Measurements from ENCODE around the gene ZBTB45. TPM values are rescaled to one million over a fixed set of nuclear protein-coding genes. Genes with fewer than 3 reads are reported as not detected.

ZBTB45 gene
- total and polyA plus RNA-seq, 10 donors, result 4.0 to 16.0 (median 12.0) TPM

DNA sequence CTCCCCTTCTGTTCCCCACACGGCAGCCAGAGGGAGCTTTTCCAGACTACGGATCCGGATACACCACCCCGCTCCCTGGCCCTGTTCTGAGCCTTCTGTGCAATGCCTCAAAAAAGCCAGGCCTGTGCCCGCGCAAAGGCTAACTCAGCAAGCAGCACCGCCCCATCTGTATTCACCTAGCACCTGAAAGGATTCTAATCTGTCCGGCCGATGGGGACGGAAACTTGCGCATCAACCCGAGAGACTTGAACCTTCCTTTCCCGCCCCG, 589 bp downstream of the ZBTB45 start:
- H3K27me3 ChIP-seq (replicated peaks in 1 of 7), result no peaks in the 10 kb centered on the region
- no peaks in the 10 kb centered on the region for H3K9me3 ChIP-seq
- H3K4me3 ChIP-seq, result peak overlapping the region; percentile 71 to 88 (median 84)
- no peak for TF ChIP-seq POLR2A (IDR thresholded peaks at IDR 0.05)
- peak in 4 of 11 experiments; percentile 47 to 68 (median 58) for TF ChIP-seq CTCF (IDR thresholded peaks at IDR 0.05 in 8 of 11, conservative IDR thresholded peaks at IDR 0.05 in 3 of 11)
- TF ChIP-seq POLR2AphosphoS5 (IDR thresholded peaks at IDR 0.05), result peak in 1 of 3 donors; percentile 13
- H3K4me1 ChIP-seq, result peaks cover 20 to 66% (median 52%) of the 10 kb centered on the region in 6 donors
- DNase-seq, result no peak
- 0 to 2% (median 1%) methylated on average over 7 to 14 of the region's 14 CpGs for WGBS, 5 donors
- H3K27ac ChIP-seq, result peak overlapping the region; percentile 81 to 98 (median 96)
- intact Hi-C loops (cut with DNase I; ENCODE audit: low total_unique reads), result no loop called here
- H3K36me3 ChIP-seq, result peaks cover 3 to 29% (median 17%) of the 10 kb centered on the region in 6 donors

DNA sequence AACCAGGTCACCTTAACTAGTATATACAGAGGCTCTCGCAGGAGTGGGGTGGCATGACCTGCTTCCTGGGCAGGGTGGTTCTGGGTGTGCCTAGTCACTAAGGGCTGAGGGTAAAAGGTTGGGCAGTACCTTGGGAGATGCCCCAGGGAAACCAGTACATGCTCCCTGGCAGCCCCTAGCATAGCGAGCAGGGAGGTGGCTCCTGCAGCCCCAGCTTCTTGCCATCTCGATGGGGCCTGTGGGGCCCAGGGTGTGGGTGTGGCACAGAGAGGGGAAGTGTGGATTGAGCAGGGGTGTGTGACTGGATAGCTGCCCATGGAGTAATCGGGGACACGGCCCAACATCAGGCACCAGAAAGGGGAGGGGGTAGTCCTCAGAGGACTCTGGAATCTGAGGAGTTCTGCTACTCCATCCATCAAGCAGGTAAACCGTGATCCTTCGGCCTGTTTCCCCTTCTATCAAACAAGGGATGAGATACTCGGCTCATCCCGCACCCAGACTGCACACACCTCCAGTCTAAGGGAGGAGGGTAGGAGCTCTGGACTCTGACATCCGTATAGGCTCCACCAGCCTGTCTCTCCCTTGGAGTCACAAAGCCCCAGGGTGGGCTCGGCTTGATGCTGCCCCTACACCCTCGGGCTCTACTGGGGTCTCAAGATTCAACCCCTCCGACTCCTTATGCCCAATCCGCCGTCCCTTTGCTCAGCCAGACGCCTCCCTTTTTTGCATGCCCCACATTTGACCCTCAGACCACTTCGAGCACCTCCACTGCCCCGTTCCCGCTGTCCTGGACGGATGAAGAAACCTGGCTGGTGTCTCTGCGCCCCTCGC, 1.1 kb downstream of the ZBTB45 start:
- H3K27me3 ChIP-seq (replicated peaks in 1 of 7), result no peaks in the 10 kb centered on the region
- intact Hi-C loops (cut with DNase I; ENCODE audit: low total_unique reads), result no loop called here
- no peaks in the 10 kb centered on the region for H3K9me3 ChIP-seq
- no peak for DNase-seq
- peaks cover 3 to 29% (median 17%) of the 10 kb centered on the region in 6 donors for H3K36me3 ChIP-seq
- peaks cover 25 to 71% (median 58%) of the 10 kb centered on the region in 6 donors for H3K4me1 ChIP-seq
- H3K27ac ChIP-seq, result peak overlapping the region; percentile 81 to 98 (median 96)
- TF ChIP-seq POLR2A (IDR thresholded peaks at IDR 0.05) (no peak), POLR2AphosphoS5 (IDR thresholded peaks at IDR 0.05) (no peak), CTCF (IDR thresholded peaks at IDR 0.05 in 8 of 11, conservative IDR thresholded peaks at IDR 0.05 in 3 of 11) (peak in 6 of 11 experiments; percentile 39 to 66 (median 46))
- WGBS, 5 donors, result 8 to 12% (median 10%) methylated on average over 21 to 22 of the region's 22 CpGs
- peak overlapping the region; percentile 71 to 88 (median 84) for H3K4me3 ChIP-seq

DNA sequence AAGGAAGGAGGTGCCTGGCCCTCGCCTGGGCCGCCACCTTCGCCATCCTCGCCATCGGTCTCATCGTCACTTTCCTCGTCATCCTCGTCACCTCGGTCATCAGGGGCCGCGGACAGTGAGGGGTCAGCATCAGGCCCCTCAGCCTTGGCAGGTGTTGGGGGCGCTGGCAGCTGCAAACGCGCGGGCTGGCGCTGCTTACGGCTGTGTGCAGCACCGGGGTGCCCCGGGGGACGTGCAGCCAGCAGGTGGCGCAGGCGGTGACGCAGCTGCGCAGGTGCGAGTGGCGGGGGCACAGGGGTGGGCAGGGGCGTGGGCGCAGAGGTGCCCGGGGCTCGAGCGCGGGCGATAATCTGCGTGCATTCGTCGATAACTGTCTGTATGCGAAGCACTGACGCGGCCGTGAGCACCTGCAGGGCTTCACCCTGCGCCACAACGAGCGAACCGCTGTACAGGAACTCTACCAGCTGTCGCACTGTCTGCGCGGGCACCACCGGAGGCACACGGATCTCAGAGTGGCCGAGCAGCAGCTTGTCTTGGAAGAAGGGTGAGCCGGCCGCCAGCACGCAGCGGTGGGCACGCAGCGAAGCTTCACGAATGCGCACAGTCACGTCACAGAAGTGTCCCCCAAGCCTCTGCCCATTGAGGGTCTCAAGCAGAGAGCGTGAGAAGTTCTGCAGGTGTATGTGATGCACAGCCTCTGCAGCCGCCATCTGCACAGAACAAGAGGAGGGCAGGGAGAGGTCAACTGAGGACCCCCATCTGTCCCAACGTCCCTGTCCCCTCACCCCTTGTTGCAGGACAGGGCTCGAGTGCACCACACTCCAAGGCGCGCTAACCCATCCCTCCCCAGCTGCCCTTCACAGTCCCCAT, 2.4 kb downstream of the ZBTB45 start:
- 92 to 95% (median 95%) methylated on average over 58 to 65 of the region's 65 CpGs for WGBS, 5 donors
- Histone ChIP-seq H3K9me3 (no peaks in the 10 kb centered on the region), H3K36me3 (peaks cover 3 to 29% (median 17%) of the 10 kb centered on the region in 6 donors), H3K4me3 (peak overlapping the region in 1 of 8 donors; percentile 85), H3K27me3 (replicated peaks in 1 of 7) (no peaks in the 10 kb centered on the region), H3K27ac (peak overlapping the region in 1 of 8 donors; percentile 98), H3K4me1 (peaks cover 25 to 74% (median 61%) of the 10 kb centered on the region in 6 donors)
- peak in 1 of 3 donors; percentile 36 for TF ChIP-seq POLR2AphosphoS5 (IDR thresholded peaks at IDR 0.05)
- TF ChIP-seq CTCF (IDR thresholded peaks at IDR 0.05 in 8 of 11, conservative IDR thresholded peaks at IDR 0.05 in 3 of 11), result no peak
- no peak for TF ChIP-seq POLR2A (IDR thresholded peaks at IDR 0.05)
- no peak for DNase-seq
- intact Hi-C loops (cut with DNase I; ENCODE audit: low total_unique reads), result no loop called here

Data from spleen (tissue), 11 donors.